GM10266 (cell line): ENCODE measurements around the gene CCBE1.

Experiments
- DNase-seq: peaks from one replicate; pipeline ENCODE4 v3.0.0; 2012; ENCODE audit errors: extremely low spot score
- TF ChIP-seq, protein P1 (sequence below): IDR thresholded peaks from 2 replicates; pipeline ENCODE4 v1.5.1; 2012; ENCODE audit warnings: mild to moderate bottlenecking, low read depth; ENCODE audit not compliant: control insufficient read depth, insufficient read depth; ENCODE audit errors: missing control alignments

The CCBE1 gene

DNA sequence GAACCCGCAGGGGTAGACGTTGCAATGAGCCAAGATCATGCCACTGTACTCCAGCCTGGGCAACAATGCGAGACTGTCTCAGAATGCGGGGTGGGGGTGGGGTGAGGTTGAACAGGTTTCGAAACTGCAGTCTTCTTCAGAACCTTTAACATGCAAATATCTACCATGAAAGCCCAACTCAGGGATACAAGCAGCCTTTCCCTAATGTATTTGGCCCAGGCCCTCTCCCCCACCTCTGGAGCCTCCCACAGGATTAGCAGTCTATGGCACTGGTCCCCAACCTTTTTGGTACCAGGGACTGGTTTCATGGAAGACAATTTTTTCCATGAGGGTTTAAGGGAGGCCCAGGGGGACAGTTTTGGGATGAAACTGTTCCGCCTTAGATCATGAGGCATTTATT is 53.5 kb downstream of the CCBE1 start:
- DNase-seq: no peak
- TF ChIP-seq, protein P1, sequence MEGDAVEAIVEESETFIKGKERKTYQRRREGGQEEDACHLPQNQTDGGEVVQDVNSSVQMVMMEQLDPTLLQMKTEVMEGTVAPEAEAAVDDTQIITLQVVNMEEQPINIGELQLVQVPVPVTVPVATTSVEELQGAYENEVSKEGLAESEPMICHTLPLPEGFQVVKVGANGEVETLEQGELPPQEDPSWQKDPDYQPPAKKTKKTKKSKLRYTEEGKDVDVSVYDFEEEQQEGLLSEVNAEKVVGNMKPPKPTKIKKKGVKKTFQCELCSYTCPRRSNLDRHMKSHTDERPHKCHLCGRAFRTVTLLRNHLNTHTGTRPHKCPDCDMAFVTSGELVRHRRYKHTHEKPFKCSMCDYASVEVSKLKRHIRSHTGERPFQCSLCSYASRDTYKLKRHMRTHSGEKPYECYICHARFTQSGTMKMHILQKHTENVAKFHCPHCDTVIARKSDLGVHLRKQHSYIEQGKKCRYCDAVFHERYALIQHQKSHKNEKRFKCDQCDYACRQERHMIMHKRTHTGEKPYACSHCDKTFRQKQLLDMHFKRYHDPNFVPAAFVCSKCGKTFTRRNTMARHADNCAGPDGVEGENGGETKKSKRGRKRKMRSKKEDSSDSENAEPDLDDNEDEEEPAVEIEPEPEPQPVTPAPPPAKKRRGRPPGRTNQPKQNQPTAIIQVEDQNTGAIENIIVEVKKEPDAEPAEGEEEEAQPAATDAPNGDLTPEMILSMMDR: no peak

DNA sequence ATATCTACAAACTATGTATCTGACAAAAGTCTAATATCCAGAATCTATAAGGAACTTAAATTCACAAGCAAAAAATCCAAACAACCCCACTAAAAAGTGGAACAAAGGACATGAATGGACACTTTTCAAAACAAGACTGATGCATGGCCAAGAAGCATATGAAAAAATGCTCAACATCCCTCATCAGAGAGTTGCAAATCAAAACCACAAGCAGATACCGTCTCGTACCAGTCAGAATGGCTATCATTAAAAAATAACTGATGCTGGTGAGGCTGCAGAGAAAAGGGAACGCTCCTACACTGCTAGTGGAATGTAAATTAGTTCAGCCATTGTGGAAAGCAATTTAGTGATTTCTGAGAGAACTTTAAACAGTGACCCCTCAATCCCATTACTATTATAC is 56.5 kb downstream of the CCBE1 start:
- TF ChIP-seq, protein P1: no peak

DNA sequence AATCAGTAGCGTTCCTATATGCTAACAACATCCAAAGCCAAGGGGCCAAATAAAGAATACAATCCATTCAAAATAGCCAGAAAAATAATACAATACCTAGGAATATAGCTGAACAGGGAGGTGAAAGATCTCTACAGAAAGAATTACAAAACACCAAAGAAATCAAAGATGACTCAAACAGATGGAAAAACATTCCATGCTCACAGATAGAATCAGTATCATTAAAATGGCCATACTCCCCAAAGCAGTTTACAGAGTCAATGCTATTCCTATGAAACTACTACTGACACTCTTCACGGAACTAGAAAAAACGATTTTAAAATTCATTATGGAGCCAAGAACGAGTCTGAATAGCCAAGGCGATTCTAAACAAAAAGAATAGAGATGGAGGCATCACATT is 57.4 kb downstream of the CCBE1 start:
- TF ChIP-seq, protein P1: no peak
- DNase-seq: no peak

More for the DNA sequence above, 56.5 kb downstream of the CCBE1 start:
- DNase-seq: no peak

DNA sequence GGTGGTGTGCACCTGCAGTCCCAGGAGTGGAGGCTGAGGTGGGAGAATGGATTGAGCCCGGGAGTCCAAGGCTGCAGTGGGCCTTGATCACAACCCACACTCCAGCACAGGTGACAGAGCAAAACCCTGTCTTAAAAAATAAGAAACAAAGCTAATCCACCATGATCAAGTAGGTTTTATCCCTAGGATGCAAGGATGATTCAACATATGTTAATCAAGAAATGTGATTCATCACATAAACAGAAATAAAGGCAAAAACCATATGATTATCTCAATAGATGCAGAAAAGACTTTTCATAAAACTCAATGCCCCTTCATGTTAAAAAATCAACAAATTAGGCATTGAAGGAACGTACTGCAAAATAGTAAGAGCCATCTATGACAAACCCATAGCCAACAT is 58.1 kb downstream of the CCBE1 start:
- DNase-seq: no peak
- TF ChIP-seq, protein P1: no peak

DNA sequence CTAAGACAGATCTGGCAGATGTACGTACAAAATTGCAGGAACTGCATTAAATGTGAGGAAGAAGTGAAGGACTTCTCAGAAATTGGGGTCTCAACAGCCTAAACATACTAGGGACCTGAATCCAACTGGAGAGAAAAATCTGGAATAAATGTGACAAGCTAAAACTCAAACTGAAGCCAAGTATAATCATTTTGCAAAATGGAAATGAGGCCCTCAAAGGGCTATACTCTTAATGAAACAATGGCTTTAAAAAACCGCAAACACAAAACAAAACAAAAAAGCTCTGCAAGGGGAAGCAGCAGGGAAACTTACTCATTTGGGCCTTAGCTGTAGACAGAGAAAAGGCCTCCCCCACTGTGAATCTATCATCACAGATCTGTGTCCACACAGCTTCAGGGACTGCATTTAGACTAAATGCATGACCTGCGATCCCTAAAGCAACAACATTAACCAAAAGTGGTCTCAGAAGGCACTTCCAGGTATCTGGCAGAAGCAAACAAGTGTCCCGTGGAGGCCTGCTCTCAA is 63.2 kb downstream of the CCBE1 start:
- no peak for DNase-seq
- TF ChIP-seq, protein P1: no peak

DNA sequence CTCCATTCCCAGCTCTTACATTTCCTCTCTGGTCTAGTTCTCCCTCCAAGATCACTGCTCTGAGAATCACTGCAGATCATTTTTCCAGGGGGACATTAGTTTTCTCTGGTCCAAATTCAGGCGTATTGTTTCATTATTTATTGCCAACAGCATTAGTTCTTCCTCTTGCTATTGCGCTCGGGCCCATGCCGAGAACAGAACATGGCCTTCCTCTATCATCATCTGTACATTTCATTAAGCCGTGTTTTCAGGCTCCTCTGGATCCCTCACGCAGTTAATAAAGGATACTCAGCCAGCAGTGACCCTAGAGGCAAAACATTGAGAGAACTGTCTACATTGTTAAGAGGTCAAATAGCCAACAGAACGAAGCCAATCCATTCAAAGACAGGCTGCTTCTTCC is 63.9 kb downstream of the CCBE1 start:
- TF ChIP-seq, protein P1: no peak
- DNase-seq: no peak

DNA sequence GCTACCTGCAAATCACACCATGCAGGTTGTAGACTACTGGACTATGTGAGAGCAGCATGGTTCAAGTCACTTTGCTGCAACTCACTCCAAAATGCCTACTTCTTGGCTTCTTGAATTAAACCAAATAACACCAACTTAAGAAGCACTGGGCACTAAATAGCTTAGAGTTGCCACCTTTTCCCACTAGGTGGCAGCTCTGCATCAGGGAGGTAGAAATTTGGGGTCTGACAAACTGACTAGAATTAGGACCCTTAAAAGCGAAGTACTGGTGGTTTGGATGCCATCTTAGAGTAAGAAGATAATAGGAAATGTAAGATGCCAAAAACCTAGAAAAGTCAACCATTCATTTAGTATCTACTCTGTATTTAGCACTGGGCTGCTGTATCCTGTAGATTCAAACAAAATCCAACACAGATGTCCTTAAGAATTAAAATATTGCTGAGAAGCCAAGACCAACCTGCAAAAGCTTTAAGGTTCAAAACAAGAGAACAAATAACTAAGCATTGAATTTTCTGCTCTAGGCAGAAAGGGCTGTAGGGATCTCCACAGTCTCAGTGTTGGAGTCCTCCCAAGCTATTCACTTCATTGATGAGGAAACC is 65.5 kb downstream of the CCBE1 start:
- TF ChIP-seq, protein P1: peak; percentile 52
- peak; percentile 30 for DNase-seq
